ENCODE data around the gene VTCN1. TPM values are rescaled to one million over a fixed set of nuclear protein-coding genes. Genes with fewer than 3 reads are reported as not detected.
"Not testable (repeated sequence)": the region's sequence is repeated elsewhere in the genome, so short reads cannot be mapped to it uniquely, and the experiment has no call there.

The VTCN1 gene, protein sequence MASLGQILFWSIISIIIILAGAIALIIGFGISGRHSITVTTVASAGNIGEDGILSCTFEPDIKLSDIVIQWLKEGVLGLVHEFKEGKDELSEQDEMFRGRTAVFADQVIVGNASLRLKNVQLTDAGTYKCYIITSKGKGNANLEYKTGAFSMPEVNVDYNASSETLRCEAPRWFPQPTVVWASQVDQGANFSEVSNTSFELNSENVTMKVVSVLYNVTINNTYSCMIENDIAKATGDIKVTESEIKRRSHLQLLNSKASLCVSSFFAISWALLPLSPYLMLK
- not detected for total RNA-seq

DNA sequence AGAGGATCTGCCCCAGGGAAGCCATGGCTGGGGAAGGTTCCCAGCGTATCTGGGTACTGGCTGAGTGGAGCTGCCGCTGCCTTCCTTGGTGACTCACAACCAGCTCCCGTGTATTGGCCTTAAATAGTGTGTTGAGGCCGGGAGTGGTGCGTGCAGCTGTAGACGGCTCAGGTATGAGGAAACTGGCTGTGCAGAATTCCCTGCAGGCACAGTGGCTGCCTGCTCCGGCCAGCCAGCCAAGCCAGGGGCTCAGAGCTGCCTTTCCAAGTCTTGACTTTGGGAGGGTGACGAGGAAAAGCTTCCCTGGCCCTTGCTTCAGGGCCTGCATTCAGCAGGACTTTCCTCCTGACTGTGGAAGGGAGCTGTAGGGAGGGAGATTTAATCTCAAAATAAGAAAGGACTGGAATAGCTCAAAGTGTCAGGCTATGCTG lies at the start of gene VTCN1:
Gene VTCN1 (minus strand): TSS at position 97 of the 431 bp plus-strand sequence. CDS start 72 bp downstream, at position 25.
- POLR2A ChIA-PET, result no interaction called here
- CTCF ChIA-PET, result no interaction called here

DNA sequence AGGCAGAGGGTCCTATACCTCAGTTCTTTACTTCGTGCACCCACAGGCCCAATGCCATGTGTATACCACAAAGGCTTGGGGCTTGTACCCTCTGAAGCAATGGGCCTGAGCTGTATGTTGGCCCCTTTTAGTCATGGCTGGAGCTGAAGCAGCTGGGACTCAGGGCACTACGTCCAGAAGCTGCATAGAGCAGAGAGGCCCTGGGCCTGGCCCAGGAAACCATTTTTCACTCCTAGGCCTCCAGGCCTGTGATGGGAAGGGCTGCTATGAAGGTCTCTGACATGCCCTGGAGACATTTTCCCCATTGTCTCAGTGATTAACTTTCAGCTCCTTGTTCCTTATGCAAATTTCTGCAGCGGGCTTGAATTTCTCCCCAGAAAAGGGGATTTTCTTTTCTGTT lies 48.1 kb upstream of the VTCN1 start:
- ChIA-PET POLR2A (no interaction called here), CTCF (no interaction called here)

DNA sequence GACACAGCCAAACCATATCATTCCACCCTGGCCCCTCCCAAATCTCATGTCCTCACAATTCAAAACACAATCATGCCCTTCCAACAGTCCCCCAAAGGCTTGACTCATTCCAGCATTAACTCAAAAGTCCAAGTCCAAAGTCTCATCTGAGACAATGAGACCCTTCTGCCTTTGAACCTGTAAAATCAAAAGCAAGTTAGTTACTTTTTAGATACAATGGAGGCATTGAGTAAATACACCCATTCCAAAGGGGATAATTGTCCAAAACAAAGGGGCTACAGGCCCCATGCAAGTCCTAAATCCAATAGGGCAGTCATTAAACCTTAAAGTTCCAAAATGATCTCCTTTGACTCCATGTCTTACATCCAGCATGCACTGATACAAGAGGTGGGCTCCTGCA lies 47.3 kb upstream of the VTCN1 start:
- POLR2A ChIA-PET, CTCF ChIA-PET: not testable (repeated sequence)

DNA sequence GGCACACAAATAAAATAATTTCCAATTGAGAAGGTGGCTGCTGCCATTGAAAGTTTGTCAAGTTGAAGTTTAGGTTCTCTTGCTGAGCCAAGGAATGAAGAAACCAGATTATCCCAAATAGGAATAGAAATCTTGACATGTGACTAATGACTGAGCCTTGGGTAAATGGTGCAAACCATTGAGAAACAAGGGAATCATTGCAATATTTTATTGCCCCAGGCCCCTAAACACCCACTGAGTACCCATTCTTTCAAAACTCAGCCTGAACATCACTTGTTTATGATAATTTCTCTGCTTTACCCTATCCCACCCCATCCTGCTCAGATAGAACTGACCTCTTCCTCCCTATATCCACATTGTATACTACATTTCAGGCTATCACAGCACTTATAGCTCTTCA lies 46.6 kb upstream of the VTCN1 start:
- ChIA-PET CTCF (no interaction called here), POLR2A (no interaction called here)

DNA sequence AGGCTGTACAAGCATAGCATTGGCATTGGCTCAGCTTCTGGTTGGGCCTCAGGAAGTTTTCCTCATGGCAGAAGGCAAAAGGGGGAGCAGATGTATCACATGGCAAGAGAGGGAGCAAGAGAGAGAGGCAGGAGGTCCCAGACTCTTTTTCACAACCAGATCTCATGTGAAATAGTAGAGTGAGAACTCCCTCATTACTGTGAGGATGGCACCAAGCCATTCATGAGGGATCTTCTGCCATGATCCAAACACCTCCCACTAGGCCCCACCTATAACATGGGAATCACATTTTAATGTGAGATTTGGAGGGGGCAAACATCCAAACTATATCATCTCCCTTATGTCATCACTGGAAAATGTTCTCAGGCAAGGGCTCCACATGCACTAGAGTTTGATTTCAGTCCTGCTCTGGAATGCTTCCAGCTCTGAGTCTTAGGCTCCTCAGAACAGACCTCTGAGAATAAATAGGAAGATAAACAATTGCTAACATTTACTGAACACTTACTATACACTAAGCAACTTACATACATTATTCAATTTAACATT lies 39.4 kb upstream of the VTCN1 start:
- CTCF ChIA-PET, result no interaction called here

DNA sequence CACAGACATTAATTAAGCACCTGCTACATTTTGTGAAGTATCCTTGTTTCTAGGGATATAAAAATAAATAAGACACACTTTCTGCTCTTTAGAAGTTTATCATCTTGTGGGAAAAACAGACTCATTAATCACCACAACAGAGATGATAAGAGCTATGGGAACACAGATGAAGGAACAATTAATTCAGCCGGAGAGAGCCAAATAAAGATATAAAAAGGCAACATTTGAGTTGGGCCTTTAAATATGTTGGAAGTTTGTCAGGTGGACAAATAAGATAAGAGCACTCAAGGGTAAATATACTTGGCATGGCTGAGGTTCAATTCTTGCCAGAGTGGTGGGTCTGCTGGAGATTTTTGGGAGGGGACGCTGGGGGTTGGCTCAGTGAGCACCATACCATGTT lies 34.2 kb upstream of the VTCN1 start:
- CTCF ChIA-PET, result no interaction called here

More for the DNA sequence above, 39.4 kb upstream of the VTCN1 start:
- POLR2A ChIA-PET, result no interaction called here

DNA sequence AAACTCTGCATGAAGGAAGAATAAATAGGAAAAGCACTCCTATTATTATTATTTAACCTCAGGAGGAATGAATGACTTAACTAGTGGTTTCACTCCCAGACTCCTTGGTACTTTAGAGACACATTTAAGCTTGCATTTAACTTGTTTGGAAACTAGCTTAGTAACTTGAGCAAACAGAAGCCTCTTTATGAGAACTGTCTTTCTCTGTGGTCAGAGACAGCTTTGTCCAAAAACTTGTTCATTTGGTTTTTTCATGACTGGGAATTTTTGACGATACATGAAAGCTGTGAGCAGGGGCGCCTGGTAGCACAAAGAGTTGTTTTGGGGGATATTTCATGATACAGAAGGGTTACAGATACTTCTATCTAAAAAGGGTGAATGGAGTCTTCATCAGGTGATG lies 33.6 kb upstream of the VTCN1 start:
- ChIA-PET CTCF (no interaction called here), POLR2A (no interaction called here)

More for the DNA sequence above, 34.2 kb upstream of the VTCN1 start:
- POLR2A ChIA-PET, result no interaction called here

DNA sequence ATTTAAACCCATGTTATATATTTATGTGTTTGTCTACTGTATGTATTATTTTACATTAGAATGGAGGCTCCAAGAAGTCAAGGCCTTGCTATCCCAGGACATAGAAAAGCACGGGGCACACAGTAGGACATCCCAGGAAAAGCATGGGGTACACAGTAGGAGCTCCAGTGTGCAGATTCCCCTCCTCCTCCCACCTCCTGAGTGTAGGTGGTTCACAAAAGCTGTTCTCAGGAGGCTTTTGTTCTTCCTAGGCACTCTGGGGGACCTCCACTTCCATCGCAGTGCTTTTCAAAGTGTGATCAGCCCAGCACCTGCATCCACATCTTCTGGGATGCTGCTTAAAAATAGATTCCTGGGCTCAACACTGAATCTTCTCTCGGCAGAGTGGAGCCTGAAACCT lies 30.8 kb upstream of the VTCN1 start:
- CTCF ChIA-PET, result no interaction called here
- POLR2A ChIA-PET, result no interaction called here

DNA sequence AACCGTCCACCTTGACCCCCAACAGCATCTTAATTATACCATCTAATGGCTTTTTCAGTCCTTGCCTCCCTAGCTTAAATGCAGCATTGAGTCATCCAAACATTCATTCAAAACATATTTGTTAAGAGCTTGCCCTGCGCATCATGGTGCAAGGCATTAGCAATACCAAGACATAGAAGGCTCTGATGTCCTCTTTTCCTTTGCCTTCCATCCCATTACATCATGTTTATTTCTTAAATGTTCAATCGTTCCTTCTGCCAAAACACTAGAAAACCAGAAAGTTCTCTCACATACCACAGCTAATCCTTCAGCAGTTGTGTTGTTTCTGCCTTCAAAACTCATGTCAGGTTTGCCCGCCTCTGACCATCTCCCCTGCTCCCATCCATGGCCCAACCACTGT lies 29.8 kb upstream of the VTCN1 start:
- CTCF ChIA-PET, result no interaction called here
- POLR2A ChIA-PET, result no interaction called here

DNA sequence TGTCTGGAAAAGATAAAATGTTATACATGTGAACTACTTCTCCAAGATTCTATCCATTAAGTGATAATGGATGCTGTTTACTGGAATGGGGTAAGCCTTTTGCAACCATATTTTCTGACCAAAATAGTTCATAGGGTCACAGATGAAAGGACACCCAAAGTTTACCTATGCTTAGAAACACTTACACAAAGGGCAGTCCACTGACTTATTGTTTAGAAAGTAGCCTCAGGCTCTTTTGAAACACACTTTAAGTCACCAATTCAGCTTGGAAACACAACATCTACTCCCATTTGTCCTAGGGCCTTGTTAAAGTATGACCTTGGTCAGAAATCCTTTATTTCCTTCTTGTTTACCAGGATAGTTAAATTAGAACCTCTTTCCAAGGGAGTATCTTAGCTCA lies 28.7 kb upstream of the VTCN1 start:
- POLR2A ChIA-PET, result no interaction called here
- CTCF ChIA-PET, result no interaction called here

DNA sequence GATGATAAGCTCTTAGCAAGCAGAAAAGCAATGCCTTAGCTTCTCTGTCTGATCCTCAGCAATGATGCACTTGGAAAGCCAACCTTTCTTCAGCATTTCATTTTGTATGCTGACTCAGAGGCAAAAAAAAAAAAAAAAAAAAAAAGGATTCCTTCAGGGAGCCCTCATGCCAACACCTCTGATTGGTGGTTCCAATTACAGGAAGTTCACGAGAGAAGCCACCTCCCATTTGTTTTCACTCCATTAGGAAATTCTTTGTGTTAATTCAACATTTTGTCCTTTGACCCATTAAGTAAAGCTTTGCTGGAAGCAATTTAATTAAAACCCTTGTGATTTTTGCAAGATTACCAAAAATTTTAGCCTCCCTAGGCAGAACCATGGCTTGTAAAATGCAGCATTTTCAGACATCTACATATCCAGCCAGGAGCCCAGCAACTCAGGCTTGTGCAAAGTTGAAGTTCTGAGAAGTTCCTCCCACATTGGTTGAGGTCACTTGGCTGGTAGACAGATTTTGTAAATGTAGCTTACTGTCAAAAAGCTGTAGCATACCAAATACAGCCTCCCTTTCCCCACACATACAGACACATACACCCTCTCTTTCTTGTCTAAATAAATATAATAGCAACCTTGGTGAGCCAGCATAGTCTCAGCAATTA lies 27.1 kb upstream of the VTCN1 start:
- ChIA-PET POLR2A (no interaction called here), CTCF (interaction anchor here (0.6 kb wide), 1 partner anchor 15 kb away, joined by 3 read pairs; no protein-coding TSS in a partner anchor)

DNA sequence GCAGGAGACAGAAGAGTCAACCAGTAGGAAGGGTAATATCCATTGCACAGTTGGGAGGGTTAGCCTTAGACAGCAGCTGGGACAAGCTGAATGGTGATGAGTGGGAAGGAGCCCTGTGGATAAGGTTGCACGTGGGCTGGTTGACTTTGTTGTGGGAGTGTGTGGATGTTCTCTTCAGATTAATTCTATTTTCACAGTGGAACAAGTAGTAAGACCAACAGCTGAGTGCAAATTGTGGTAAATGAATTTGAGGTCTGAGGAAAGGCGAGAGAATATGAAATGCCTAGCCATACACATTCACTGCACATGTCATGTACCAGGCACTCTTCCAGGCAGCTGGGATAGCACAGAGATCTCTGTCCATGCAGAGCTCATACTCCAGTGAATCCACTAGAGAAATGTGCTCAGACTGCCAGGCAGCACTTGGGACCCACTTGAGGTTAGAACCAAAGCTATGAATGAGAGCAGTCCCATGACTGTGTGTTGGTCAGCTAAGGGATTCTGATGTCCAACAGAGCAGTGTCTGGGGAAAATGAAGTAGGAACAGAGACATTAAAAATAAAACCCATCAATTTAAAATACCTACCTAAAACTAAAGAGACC lies 25.2 kb upstream of the VTCN1 start:
- POLR2A ChIA-PET, result no interaction called here

DNA sequence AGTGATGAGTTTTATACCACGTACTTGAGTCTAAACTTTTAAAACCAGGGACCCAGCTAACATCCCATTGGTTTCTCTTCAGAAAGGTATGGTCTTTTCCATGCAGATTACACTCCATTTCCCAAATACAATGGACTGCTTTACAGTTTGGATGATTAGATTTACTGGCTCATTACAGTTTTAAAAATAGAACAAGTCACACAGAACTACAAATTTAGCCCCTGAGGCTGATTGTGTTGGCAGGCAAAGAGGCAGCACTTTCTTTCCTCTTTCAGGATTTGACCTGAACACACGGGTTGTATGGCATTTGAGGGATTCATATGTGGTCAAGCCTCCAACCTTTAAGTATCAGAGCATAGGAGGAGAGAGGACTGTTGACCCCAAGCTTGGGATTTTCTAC lies 21.8 kb upstream of the VTCN1 start:
- ChIA-PET CTCF (no interaction called here), POLR2A (no interaction called here)

More for the DNA sequence above, 25.2 kb upstream of the VTCN1 start:
- CTCF ChIA-PET, result no interaction called here

DNA sequence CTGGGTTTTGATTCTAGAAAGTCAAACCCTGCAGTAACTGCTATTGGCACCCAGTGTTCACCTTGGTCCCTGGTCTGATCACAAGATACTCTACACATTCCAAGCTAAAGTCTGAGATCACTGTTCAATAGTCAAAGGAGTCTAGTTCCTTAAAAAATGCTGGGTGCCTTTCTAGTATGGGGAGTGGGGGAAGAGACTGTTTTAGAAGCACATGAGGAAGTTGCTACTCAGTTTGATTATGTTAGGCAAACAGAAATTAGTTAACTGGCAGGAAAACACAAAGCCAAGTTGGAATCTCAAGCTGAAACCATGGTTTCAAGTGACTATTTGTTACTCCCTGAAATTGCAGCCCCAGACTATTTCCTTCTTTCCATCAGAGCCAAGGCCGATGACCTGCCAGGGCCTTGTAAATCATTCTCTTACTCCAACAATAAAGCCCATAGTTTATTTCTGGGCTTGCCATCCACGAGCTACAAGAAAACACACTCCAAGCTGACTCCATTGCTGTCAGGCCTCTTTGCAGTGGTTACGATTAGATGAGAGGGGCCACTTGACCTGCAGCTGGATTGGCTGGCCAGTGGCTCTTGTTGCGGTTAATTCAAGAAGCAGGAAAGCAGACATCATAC lies 21.1 kb upstream of the VTCN1 start:
- CTCF ChIA-PET, result no interaction called here
- POLR2A ChIA-PET, result no interaction called here

DNA sequence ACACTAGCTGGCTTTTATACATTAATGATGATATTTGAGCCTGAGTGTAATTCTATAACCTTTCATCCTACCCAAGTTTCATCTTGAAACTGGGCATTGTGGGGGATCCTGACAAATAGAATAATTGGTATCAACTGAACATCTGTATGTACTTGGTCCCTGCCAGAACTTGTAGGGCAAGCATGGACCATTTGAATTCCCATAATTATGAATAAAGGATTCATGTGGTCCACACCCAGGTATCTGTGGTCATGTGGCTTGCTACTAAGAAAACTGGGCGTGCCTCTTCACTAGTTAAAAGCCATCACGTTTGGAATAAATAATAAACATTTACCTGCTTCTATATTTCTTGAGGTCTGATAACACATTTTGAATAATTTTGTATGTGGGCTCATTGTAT lies 20.6 kb upstream of the VTCN1 start:
- ChIA-PET POLR2A (no interaction called here), CTCF (no interaction called here)

DNA sequence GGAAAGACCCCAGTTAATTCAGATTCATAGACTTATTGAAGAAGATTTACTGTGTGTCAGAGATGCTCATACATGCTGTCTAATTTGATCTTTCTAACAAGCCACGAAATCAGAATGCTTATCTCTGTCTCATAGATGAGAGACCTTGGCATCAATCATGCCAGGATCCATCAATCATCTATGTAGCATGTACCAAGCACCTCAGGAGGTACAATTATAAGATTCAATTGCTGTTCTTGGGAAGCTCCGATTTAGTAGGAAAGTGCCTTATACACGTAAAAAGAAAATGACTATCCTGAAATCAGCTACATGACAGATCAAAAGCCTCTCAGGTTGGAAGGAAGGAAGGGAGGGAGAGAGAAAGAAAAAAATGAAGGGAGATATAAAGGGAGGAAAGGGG lies 18.5 kb upstream of the VTCN1 start:
- CTCF ChIA-PET, result no interaction called here
- POLR2A ChIA-PET, result no interaction called here

DNA sequence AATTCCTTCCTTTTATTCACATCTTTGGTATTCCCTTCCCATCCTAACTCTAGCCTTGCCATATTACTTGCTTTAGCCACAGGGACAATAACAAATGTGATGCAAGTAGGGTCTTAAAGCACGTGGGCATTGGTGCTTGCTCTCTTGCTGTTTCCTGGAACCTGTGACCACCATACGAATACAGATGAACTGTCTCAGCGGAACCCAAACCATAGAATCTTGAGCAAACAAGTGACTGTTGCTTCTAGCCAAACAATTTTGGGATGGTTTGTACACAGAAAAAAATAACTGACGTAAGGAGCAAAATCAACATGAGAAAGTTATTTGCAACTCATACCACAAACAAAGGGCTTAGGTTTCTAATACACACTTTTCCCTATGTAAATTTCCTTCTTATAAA lies 15.2 kb upstream of the VTCN1 start:
- ChIA-PET POLR2A (no interaction called here), CTCF (interaction anchor here (0.5 kb wide), 1 partner anchor 26 kb away, joined by 3 read pairs; no protein-coding TSS in a partner anchor)

DNA sequence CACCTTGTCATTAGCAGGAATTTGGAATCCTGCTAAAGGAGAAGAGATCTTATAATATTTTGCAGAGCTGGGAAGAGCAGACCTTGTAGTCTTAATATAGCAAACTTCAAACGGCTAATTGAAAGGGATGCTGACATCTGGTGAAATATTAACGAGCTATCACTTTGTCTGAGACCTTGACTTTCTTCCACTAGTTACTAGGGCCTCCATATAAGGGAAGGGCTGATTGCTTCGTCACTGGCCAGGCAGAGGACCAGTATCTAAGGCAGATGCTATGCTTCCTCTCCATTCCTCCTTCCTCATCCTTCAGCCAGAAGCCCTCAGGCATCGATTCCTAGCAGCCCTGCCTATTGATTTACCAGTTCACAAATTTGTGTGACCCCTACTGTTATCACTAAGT lies 6.0 kb upstream of the VTCN1 start:
- CTCF ChIA-PET, result no interaction called here
- POLR2A ChIA-PET, result no interaction called here

DNA sequence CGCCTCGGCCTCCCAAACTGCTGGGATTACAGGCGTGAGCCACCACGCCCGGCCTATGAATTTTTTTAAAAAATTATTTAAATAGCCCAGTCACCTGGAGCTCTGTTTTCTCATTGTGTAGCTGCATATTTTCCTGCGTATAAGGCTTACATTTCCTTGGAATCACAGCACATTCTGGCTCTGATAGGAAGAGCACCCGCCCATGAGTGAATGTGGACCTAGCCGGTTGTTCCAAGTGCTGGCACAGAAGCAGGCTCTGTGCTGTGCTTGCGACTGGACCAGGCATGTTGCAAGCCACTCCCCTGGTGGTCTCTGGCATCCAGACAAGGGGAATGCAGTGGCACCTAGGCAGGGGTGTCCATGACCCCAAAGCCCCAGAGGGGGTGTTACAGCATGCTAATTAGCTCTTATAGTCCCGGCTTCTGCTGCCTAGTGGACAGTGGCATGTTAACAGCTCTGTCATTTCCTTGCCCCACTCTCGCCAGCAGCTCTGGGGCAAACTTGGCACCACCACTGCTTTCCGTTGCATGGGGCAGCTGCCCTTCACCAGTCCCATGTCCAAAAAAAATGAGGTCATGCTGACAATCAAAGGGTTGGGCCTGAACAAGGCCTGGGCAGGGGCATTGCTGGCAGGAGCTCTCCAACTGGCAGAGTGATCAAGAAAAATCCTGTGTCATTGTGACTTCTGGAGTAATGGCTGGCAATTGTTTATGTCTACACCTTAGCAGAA lies 5.2 kb upstream of the VTCN1 start:
- CTCF ChIA-PET, result no interaction called here
- POLR2A ChIA-PET, result no interaction called here

DNA sequence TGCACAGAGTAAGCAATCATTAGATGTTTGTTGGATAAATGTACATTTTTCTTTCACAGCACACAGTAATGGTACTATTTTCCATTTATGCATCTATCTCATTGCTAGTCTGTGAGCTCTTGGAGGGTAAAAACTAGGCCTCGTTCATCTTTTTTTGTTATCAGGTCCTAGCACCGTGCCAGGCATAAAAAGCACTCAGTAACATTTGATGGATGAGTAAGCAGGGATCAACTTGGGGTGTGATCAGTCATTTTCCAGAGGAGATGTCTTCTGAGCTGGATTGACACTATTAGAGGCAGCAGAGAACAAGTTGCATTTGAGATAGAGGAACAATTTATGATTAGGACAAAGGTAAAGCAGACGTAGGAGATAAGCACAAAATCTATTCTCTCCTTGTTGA lies 4.3 kb upstream of the VTCN1 start:
- ChIA-PET POLR2A (no interaction called here), CTCF (no interaction called here)

All from activated CD8-positive, alpha-beta memory T cell treated with anti-CD3 and anti-CD28 coated beads for 36 hours (primary cell).